Measurements from ENCODE around the gene TCERG1.

TCERG1 gene

DNA sequence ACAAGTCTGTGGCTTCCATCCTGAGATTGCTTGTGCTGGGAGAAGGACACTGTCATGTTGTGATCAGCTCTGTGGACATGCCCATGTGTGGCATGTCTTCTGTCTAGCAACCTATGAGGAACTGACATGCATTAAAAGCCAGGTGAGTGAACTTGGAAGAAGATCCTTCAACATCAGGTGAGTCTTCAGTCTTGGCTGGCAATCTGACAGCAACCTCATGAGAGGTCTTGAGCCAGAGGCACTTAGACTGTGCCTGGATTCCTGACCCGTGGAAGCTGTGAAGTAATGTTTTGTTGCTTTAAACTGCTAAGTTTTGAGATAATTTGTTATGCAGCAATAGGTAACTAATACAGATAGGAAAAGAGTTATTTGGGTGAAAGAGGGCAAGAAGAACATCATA is 6.8 kb upstream of the TCERG1 start:
- H3K27ac Mint-ChIP-seq, result no peak overlapping the region
- H3K9me3 Mint-ChIP-seq, result no peaks in the 10 kb centered on the region
- H3K27me3 Mint-ChIP-seq, result peaks cover 9 to 24% of the 10 kb centered on the region in 2 donors
- H3K4me1 Mint-ChIP-seq, result no peaks in the 10 kb centered on the region
- H3K36me3 Mint-ChIP-seq, result no peaks in the 10 kb centered on the region
- ATAC-seq (replicated peaks) (no peak), DNase-seq (no peak)
- H3K4me3 Mint-ChIP-seq, result no peak overlapping the region

DNA sequence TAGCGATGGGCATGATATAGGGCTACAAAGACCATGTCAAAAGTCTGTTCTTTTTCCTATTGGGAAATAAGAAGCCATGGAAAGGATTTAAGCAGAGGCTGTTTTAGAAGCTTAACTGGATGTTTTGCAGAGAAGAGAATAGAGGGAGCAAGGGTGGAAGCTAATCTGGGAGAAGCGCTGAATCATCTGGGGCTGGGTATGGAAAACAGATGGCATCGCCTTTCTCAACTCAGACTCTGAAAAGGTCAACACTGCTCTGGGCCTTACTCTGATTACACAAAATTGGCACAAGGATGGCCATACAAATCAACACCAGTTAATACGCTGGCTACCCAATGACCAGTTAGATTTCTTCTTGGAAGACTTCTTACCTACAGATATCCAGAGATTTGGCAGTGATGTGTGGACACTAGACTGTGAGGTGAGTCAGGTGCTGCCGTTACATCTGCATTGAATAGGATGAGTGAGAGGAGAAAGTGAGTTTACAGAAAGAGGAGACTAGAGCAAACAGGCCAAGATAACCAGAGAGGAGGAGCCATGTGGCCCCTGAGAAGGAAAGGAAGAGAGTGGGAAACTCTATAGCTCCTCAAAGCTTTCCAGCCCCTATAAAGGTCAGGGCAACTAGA is 6.2 kb upstream of the TCERG1 start:
- H3K27me3 Mint-ChIP-seq, result peaks cover 9 to 24% of the 10 kb centered on the region in 2 donors
- no peak for ATAC-seq (replicated peaks)
- DNase-seq, result no peak
- no peaks in the 10 kb centered on the region for H3K9me3 Mint-ChIP-seq
- H3K27ac Mint-ChIP-seq, result no peak overlapping the region
- no peaks in the 10 kb centered on the region for H3K36me3 Mint-ChIP-seq
- H3K4me3 Mint-ChIP-seq, result no peak overlapping the region
- no peaks in the 10 kb centered on the region for H3K4me1 Mint-ChIP-seq

GRCh38 chr5:146441896-146442295 is 5.2 kb upstream of the TCERG1 start:
- Mint-ChIP-seq H3K4me1 (no peaks in the 10 kb centered on the region), H3K27ac (no peak overlapping the region), H3K27me3 (peaks cover 9 to 21% of the 10 kb centered on the region in 2 donors), H3K9me3 (no peaks in the 10 kb centered on the region), H3K4me3 (no peak overlapping the region), H3K36me3 (no peaks in the 10 kb centered on the region)
- ATAC-seq (replicated peaks), result no peak
- no peak for DNase-seq

GRCh38 chr5:146447734-146448380 is 724 bp downstream of the TCERG1 start:
- Mint-ChIP-seq H3K36me3 (peaks cover 4 to 6% of the 10 kb centered on the region in 2 donors), H3K27ac (peak overlapping the region; percentile 100), H3K4me3 (peak overlapping the region; percentile 91 to 94), H3K4me1 (peaks cover 17 to 31% of the 10 kb centered on the region in 2 donors), H3K27me3 (no peaks in the 10 kb centered on the region), H3K9me3 (no peaks in the 10 kb centered on the region)
- DNase-seq (no peak), ATAC-seq (replicated peaks) (peak; percentile 55 to 56)

DNA sequence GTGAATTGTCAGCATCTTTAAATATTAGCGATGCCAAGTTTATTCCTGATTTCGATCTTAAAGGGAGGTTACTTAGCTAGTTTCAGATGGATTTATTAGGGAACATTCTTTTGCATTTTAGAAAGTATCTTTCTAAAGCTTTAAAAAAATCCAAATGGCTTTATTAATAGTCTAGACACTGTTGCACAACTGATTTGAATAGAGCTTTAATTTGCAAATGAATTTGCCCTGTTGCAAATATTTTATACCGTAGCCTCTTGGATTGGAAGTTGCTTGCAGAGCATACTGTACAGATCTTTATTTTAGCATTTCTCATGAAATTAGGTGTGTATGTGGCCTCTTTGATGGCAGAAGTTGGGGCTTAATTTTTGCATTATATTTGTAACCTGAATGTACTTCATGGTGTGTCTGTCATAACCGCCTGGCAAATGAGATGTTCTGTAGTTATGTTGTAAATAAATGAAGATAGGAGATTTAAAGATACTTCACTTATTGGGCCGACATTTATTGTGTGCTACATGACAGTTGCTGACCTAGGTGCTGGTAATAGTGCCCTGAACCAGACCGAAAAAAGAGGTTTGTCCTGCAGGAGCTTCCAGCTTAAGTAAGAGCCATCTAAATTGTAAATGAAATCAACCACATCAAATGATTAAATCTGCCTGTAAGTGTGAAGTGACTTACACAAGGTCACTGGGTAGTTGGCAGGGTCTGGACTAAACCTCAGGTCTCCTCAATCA is 1.8 kb downstream of the TCERG1 start:
- no peak overlapping the region for H3K27ac Mint-ChIP-seq
- DNase-seq (no peak), ATAC-seq (replicated peaks) (no peak)
- no peaks in the 10 kb centered on the region for H3K27me3 Mint-ChIP-seq
- peaks cover 4 to 6% of the 10 kb centered on the region in 2 donors for H3K36me3 Mint-ChIP-seq
- peaks cover 22 to 41% of the 10 kb centered on the region in 2 donors for H3K4me1 Mint-ChIP-seq
- peak overlapping the region; percentile 91 to 94 for H3K4me3 Mint-ChIP-seq
- H3K9me3 Mint-ChIP-seq, result no peaks in the 10 kb centered on the region

DNA sequence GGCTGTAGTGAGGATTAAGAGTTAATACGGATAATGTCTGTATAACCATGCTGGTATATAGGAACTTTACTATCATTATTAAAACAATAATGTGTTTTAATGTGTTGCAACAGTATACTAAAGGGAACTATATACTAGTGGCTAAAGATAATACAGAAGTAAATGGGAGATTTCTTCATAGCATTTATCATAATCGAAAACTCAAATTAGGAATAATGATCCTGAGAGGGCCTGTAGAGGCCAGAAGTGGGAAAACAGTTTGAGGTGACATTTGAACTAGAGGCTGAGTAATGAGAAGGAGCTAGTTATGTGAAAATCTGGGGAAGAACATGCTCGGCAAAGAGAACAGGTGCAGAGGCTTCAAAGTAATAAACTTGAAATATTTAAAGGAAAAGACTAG is 2.9 kb downstream of the TCERG1 start:
- H3K9me3 Mint-ChIP-seq, result no peaks in the 10 kb centered on the region
- ATAC-seq (replicated peaks), result no peak
- no peak for DNase-seq
- H3K27me3 Mint-ChIP-seq, result no peaks in the 10 kb centered on the region
- peaks cover 24 to 46% of the 10 kb centered on the region in 2 donors for H3K4me1 Mint-ChIP-seq
- H3K36me3 Mint-ChIP-seq, result peaks cover 8 to 9% of the 10 kb centered on the region in 2 donors
- H3K4me3 Mint-ChIP-seq, result no peak overlapping the region
- no peak overlapping the region for H3K27ac Mint-ChIP-seq

DNA sequence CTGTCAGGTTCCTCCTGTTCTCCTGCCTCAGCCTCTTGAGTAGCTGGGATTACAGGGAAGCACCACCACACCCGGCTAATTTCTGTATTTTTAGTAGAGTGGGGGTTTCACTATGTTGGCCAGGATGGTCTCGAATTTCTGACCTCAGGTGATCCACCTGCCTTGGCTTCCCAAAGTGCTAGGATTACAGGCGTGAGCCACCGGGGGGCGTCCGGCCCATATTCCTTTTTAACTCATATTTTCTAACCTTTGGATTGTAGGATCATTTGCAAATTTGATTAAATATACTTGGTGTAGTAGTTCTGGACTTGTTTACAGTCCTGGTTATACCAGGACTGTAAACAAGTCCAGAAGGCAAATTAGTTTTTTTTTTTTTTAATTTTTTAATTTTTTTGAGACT is 4.3 kb downstream of the TCERG1 start:
- no peak for ATAC-seq (replicated peaks)
- Mint-ChIP-seq H3K36me3 (peaks cover 10 to 11% of the 10 kb centered on the region in 2 donors), H3K4me1 (peaks cover 24 to 46% of the 10 kb centered on the region in 2 donors), H3K27ac (no peak overlapping the region), H3K9me3 (no peaks in the 10 kb centered on the region), H3K4me3 (no peak overlapping the region), H3K27me3 (no peaks in the 10 kb centered on the region)
- no peak for DNase-seq

- H3K9me3 Mint-ChIP-seq, result no peaks in the 10 kb centered on the region
- no peak for DNase-seq
- H3K36me3 Mint-ChIP-seq, result peaks cover 16 to 30% of the 10 kb centered on the region in 2 donors
- peaks cover 13 to 26% of the 10 kb centered on the region in 2 donors for H3K4me1 Mint-ChIP-seq
- no peak overlapping the region for H3K4me3 Mint-ChIP-seq
- H3K27me3 Mint-ChIP-seq, result no peaks in the 10 kb centered on the region
- ATAC-seq (replicated peaks), result no peak
- H3K27ac Mint-ChIP-seq, result no peak overlapping the region
Observed at GRCh38 chr5:146457431-146457830, 10.3 kb downstream of the TCERG1 start.

DNA sequence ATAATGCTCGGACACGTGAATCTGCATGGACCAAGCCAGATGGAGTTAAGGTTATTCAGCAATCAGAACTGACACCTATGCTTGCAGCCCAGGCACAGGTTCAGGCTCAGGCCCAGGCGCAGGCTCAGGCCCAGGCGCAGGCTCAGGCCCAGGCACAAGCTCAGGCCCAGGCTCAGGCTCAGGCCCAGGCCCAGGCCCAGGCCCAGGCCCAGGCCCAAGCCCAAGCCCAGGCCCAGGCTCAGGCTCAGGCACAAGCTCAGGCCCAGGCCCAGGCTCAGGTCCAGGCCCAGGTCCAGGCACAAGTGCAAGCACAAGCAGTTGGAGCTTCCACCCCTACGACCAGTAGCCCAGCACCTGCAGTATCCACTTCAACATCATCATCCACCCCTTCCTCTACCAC is 11.8 kb downstream of the TCERG1 start:
- no peak overlapping the region for H3K27ac Mint-ChIP-seq
- H3K27me3 Mint-ChIP-seq, result no peaks in the 10 kb centered on the region

GRCh38 chr5:146461319-146461718 is 14.2 kb downstream of the TCERG1 start:
- no peak overlapping the region for H3K27ac Mint-ChIP-seq
- no peaks in the 10 kb centered on the region for H3K27me3 Mint-ChIP-seq
- ATAC-seq (replicated peaks) (no peak), DNase-seq (no peak)
- H3K9me3 Mint-ChIP-seq, result no peaks in the 10 kb centered on the region
- H3K4me3 Mint-ChIP-seq, result no peak overlapping the region
- H3K36me3 Mint-ChIP-seq, result peaks cover 33 to 53% of the 10 kb centered on the region in 2 donors
- peaks cover 10 to 16% of the 10 kb centered on the region in 2 donors for H3K4me1 Mint-ChIP-seq

More for the DNA sequence above, 11.8 kb downstream of the TCERG1 start:
- ATAC-seq (replicated peaks), result no peak
- Mint-ChIP-seq H3K9me3 (no peaks in the 10 kb centered on the region), H3K4me3 (no peak overlapping the region), H3K36me3 (peaks cover 26 to 44% of the 10 kb centered on the region in 2 donors), H3K4me1 (peaks cover 10 to 13% of the 10 kb centered on the region in 2 donors)
- no peak for DNase-seq

- Mint-ChIP-seq H3K4me3 (no peak overlapping the region), H3K4me1 (peaks cover 10 to 18% of the 10 kb centered on the region in 2 donors), H3K36me3 (peaks cover 37 to 50% of the 10 kb centered on the region in 2 donors), H3K9me3 (no peaks in the 10 kb centered on the region), H3K27ac (peak overlapping the region; percentile 43), H3K27me3 (no peaks in the 10 kb centered on the region)
- no peak for ATAC-seq (replicated peaks)
- no peak for DNase-seq
Observed at GRCh38 chr5:146463446-146463845, 16.3 kb downstream of the TCERG1 start.

GRCh38 chr5:146466521-146467349 is 19.6 kb downstream of the TCERG1 start:
- H3K4me1 Mint-ChIP-seq, result peaks cover 5 to 10% of the 10 kb centered on the region in 2 donors
- DNase-seq, result no peak
- H3K9me3 Mint-ChIP-seq, result no peaks in the 10 kb centered on the region
- H3K27me3 Mint-ChIP-seq, result no peaks in the 10 kb centered on the region
- H3K4me3 Mint-ChIP-seq, result no peak overlapping the region
- peaks cover 28 to 54% of the 10 kb centered on the region in 2 donors for H3K36me3 Mint-ChIP-seq
- ATAC-seq (replicated peaks), result no peak
- H3K27ac Mint-ChIP-seq, result no peak overlapping the region

- H3K4me1 Mint-ChIP-seq, result peaks cover 5 to 13% of the 10 kb centered on the region in 2 donors
- ATAC-seq (replicated peaks) (no peak), DNase-seq (no peak)
- H3K9me3 Mint-ChIP-seq, result no peaks in the 10 kb centered on the region
- H3K27ac Mint-ChIP-seq, result no peak overlapping the region
- no peaks in the 10 kb centered on the region for H3K27me3 Mint-ChIP-seq
- no peak overlapping the region for H3K4me3 Mint-ChIP-seq
- H3K36me3 Mint-ChIP-seq, result peaks cover 33 to 60% of the 10 kb centered on the region in 2 donors
Observed at GRCh38 chr5:146467760-146468159, 20.6 kb downstream of the TCERG1 start.

- Mint-ChIP-seq H3K27me3 (no peaks in the 10 kb centered on the region), H3K9me3 (peaks cover 8 to 13% of the 10 kb centered on the region in 2 donors), H3K36me3 (peaks cover 42 to 63% of the 10 kb centered on the region in 2 donors)
Observed at GRCh38 chr5:146474065-146474464, 26.9 kb downstream of the TCERG1 start.

More at GRCh38 chr5:146474065-146474464, 26.9 kb downstream of the TCERG1 start:
- DNase-seq (no peak), ATAC-seq (replicated peaks) (peak; percentile 41 to 51)
- Mint-ChIP-seq H3K4me3 (no peak overlapping the region), H3K4me1 (peaks cover 14 to 25% of the 10 kb centered on the region in 2 donors), H3K27ac (peak overlapping the region; percentile 25)

Data from stimulated activated naive B cell treated with anti-CD40 and anti-IgM and Interleukin-4, amounts not matched to agents 10 μg/mL and 1 μg/mL and 100 μg/mL, for 72 hours (primary cell).